ENCODE results near the gene KRTAP5-9. TPM values are rescaled to one million over a fixed set of nuclear protein-coding genes. Genes with fewer than 3 reads are reported as not detected.
"Not testable (repeated sequence)": the region's sequence is repeated elsewhere in the genome, so short reads cannot be mapped to it uniquely, and the experiment has no call there.

The KRTAP5-9 gene
- total RNA-seq, 2 experiments from 2014 or later, result 0.27 TPM; not detected in 1

DNA sequence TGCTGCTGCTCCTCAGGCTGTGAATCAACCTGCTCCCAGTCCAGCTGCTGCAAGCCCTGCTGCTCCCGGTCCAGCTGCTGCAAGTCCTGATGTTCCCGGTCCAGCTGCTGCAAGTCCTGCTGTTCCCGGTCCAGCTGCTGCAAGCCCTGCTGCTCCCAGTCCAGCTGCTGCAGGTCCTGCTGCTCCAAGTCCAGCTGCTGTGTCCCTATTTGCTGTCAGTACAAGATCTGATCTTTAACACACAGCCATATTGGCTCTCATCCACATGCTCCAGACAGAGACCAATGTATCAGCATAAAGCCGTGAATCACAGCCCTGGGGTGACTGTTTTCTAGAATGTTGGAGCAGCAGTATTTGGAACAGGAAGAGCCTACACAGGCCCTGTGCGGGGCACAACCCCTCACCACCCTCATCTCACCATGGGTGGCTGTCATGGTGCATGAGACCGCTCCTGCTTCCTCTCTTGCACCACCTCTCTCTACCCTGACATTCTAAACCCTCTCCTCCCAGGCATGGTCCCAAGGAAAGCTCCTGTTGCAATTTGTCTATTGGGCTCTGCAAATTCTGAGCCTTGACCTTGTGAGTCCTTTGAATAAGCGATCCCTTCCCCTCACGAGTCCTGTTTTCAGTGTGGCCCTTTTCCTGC is 20.6 kb downstream of the KRTAP5-9 start:
- Mint-ChIP-seq H3K36me3 (no peaks in the 10 kb centered on the region), H3K4me3 (no peak overlapping the region), H3K4me1 (ENCODE audit: low read depth) (no peaks in the 10 kb centered on the region), H3K9me3 (no peaks in the 10 kb centered on the region), H3K27ac (no peak overlapping the region), H3K27me3 (peaks cover 21% of the 10 kb centered on the region)
- no peak for DNase-seq
- intact Hi-C loops (cut with micrococcal nuclease), result no loop called here
- POLR2A ChIA-PET, result no interaction called here
- CTCF ChIA-PET, result no interaction called here

DNA sequence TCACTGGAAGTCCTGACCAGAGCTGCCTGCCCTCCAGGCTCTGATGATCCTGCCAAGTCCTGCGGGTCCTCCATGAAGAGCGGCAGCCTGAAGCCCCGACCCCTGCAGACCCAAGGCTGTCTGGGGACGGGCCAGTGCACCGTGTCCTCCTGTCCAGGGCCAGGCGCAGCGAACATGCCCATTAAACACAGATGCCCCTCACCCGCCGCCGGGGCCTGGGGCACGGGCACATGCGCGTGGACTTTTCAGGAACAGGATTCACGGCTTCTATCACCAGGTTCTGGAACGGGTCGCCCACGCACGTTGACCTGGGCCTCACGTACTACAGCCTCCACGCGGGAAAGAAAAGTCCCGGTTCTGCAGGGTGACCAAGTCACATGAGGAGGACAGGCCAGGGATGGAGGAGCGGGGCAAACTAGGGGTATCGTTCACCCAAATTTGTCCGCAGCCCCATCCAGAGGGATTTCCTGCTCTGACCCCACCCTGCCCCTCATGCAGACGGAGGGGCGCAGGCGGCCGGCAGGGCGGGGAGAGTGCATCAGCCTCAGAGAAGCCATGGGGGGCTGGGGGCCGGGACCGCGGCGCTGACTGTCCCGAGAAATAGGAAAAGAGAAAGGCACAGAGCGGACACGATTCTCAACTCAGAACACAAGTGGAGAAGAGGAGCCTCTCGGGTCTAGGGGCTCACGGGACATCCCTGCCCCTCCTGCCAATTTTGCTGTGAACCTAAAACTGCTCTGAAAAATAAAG is 23.1 kb downstream of the KRTAP5-9 start:
- intact Hi-C loops (cut with micrococcal nuclease); H3K4me1 Mint-ChIP-seq (ENCODE audit: low read depth); H3K9me3 Mint-ChIP-seq; CTCF ChIA-PET; H3K27ac Mint-ChIP-seq; DNase-seq; H3K27me3 Mint-ChIP-seq; H3K36me3 Mint-ChIP-seq; H3K4me3 Mint-ChIP-seq; POLR2A ChIA-PET: not testable (repeated sequence)

DNA sequence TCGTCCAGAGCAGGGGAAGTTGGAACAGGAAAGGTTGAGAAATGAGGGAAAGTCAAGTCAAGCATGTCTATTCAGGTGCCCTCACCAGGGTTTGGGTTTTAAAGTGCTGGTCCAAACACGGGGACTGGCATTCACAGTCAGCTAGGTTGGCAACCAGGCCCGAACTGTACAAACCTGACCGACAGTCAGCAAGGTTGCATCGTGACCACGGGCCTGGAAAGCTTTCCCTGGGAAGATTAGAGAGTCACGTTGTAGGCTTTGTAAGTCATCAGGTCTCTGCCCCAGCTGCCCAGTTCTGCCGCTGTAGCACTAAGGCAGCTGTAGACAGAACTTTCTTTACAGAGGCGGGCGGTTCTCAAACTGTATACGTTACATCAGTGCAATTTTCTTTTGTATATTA is 24.6 kb downstream of the KRTAP5-9 start:
- Mint-ChIP-seq H3K4me3 (no peak overlapping the region), H3K27ac (no peak overlapping the region), H3K9me3 (no peaks in the 10 kb centered on the region), H3K36me3 (no peaks in the 10 kb centered on the region), H3K27me3 (peaks cover 5% of the 10 kb centered on the region), H3K4me1 (ENCODE audit: low read depth) (no peaks in the 10 kb centered on the region)
- no peak for DNase-seq
- ChIA-PET CTCF (no interaction called here), POLR2A (no interaction called here)
- intact Hi-C loops (cut with micrococcal nuclease), result no loop called here

DNA sequence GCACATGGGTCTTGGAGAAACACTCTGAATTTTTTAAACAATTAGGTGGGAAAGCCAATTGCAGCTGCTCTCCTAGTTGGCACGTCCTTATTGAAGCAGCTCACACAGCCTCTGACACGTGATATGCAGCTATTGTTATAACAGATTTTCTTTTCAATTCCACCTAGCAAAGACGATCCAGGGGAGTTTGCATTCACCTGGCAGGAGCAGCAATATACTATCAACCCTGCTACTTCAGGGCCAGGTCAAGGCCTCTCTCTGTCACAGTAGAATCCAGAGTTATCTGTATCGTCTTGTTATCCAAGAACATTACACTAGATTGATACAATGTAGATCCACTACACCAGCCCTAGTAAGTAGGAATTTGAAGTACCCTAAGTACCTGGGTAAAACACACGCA is 26.2 kb downstream of the KRTAP5-9 start:
- H3K27me3 Mint-ChIP-seq, result peaks cover 5% of the 10 kb centered on the region
- no peaks in the 10 kb centered on the region for H3K4me1 Mint-ChIP-seq (ENCODE audit: low read depth)
- intact Hi-C loops (cut with micrococcal nuclease), result no loop called here
- no peak overlapping the region for H3K4me3 Mint-ChIP-seq
- POLR2A ChIA-PET, result no interaction called here
- no peak overlapping the region for H3K27ac Mint-ChIP-seq
- no peaks in the 10 kb centered on the region for H3K36me3 Mint-ChIP-seq
- CTCF ChIA-PET, result interaction anchor here (0.9 kb wide), 1 partner anchor 15 kb away, joined by 6 read pairs; no protein-coding TSS in a partner anchor
- DNase-seq, result no peak
- H3K9me3 Mint-ChIP-seq, result no peaks in the 10 kb centered on the region

DNA sequence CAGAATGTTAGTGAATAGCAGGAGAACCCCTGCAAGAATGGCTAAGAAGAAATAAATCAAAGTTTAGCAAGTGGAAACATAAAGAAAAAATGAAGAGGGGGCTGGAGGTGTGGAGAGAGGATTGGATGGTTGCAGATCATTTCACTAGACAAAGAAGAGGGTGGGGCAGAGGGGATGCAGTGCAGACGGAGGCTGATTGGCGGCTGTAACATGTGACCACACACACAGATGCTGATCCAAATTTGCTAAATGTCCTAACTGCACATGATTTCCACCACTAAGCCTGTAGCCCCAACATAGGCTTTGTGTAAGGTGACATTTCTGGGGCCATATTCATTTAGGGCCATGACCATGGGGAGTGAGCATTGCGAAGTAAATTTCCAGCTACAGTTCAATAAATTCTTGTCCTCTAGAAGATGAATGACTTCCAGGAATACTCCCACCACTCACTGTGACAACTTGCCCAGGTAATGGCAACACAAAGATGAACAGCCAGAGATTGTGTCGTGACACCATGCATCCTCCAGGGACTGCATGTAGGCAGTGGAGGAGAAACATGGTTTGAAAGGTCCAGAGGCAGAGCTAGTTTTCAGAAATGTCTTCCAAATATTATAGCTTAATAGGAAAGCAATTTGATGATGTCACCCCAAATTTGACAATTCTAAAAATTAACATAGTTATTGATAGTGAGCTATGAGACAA is 27.7 kb downstream of the KRTAP5-9 start:
- DNase-seq, result no peak
- ChIA-PET POLR2A (no interaction called here), CTCF (interaction anchor here (0.8 kb wide), 1 partner anchor 47 kb away, joined by 5 read pairs; no protein-coding TSS in a partner anchor)
- intact Hi-C loops (cut with micrococcal nuclease), result no loop called here
- H3K4me1 Mint-ChIP-seq (ENCODE audit: low read depth), result peaks cover 2% of the 10 kb centered on the region
- no peaks in the 10 kb centered on the region for H3K9me3 Mint-ChIP-seq
- no peak overlapping the region for H3K27ac Mint-ChIP-seq
- peaks cover 2% of the 10 kb centered on the region for H3K27me3 Mint-ChIP-seq
- H3K4me3 Mint-ChIP-seq, result no peak overlapping the region
- H3K36me3 Mint-ChIP-seq, result no peaks in the 10 kb centered on the region

DNA sequence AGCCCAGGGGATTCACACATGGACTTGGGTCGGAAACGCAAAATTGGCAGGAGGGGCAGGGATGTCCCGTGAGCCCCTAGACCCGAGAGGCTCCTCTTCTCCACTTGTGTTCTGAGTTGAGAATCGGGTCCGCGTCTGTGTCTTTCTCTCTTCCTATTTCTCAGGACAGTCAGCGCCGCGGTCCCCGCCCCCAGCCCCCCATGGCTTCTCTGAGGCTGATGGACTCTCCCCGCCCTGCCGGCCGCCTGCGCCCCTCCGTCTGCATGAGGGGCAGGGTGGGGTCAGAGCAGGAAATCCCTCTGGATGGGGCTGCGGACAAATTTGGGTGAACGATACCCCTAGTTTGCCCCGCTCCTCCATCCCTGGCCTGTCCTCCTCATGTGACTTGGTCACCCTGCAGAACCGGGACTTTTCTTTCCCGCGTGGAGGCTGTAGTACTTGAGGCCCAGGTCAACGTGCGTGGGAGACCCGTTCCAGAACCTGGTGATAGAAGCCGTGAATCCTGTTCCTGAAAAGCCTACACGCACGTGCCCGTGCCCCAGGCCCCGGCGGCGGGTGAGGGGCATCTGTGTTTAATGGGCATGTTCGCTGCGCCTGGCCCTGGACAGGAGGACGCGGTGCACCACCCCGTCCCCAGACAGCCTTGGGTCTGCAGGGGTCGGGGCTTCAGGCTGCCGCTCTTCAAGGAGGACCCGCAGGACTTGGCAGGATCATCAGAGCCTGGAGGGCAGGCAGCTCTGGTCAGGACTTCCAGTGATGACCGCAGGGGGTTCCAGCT is 28.7 kb downstream of the KRTAP5-9 start:
- H3K4me1 Mint-ChIP-seq (ENCODE audit: low read depth); POLR2A ChIA-PET; H3K27ac Mint-ChIP-seq; H3K36me3 Mint-ChIP-seq; H3K4me3 Mint-ChIP-seq; H3K9me3 Mint-ChIP-seq; intact Hi-C loops (cut with micrococcal nuclease); CTCF ChIA-PET; DNase-seq: not testable (repeated sequence)
- H3K27me3 Mint-ChIP-seq, result peaks cover 12% of the 10 kb centered on the region

DNA sequence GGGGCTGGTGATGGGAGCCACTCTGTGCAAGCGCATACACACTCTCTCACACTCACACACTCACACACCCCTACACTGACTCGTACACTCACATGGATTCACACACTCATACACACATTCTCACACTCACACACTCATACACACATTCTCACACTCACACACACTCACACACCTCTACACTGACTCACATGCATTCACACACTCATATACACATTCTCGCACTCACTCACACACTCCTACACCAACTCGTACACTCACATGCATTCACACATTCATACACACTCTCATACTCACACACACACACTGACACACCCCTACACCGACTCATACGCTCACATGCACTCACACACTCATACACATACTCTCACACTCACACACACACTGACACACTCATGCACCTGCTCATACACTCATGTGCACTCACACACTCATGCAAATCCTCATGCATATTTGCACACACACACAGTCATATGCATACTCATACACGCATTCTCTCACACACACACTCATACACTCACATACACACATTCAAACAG is 29.3 kb downstream of the KRTAP5-9 start:
- H3K9me3 Mint-ChIP-seq, result no peaks in the 10 kb centered on the region
- no peak overlapping the region for H3K27ac Mint-ChIP-seq
- ChIA-PET POLR2A (no interaction called here), CTCF (no interaction called here)
- DNase-seq, result no peak
- H3K4me3 Mint-ChIP-seq, result no peak overlapping the region
- peaks cover 4% of the 10 kb centered on the region for H3K4me1 Mint-ChIP-seq (ENCODE audit: low read depth)
- peaks cover 14% of the 10 kb centered on the region for H3K27me3 Mint-ChIP-seq
- no peaks in the 10 kb centered on the region for H3K36me3 Mint-ChIP-seq
- intact Hi-C loops (cut with micrococcal nuclease), result no loop called here

DNA sequence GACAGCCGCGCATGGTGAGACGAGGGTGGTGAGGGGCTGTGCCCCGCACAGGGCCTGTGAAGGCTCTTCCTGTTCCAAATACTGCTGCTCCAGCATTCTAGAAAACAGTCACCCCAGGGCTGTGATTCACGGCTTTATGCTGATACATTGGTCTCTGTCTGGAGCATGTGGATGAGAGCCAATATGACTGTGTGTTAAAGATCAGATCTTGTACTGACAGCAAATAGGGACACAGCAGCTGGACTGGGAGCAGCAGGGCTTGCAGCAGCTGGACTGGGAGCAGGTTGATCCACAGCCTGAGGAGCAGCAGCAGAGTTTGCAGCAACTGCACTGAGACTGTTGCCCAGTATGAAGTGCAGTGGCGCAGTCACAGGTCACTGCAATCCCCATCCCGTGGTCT is 31.3 kb downstream of the KRTAP5-9 start:
- CTCF ChIA-PET, result interaction anchor here (1.0 to 1.2 kb wide), 3 partner anchors 10 to 153 kb away, joined by 3 to 6 read pairs (median 5); no protein-coding TSS in a partner anchor
- intact Hi-C loops (cut with micrococcal nuclease); DNase-seq; H3K36me3 Mint-ChIP-seq; H3K4me1 Mint-ChIP-seq (ENCODE audit: low read depth); H3K9me3 Mint-ChIP-seq; H3K4me3 Mint-ChIP-seq; H3K27ac Mint-ChIP-seq; POLR2A ChIA-PET: not testable (repeated sequence)
- H3K27me3 Mint-ChIP-seq, result peaks cover 21% of the 10 kb centered on the region

DNA sequence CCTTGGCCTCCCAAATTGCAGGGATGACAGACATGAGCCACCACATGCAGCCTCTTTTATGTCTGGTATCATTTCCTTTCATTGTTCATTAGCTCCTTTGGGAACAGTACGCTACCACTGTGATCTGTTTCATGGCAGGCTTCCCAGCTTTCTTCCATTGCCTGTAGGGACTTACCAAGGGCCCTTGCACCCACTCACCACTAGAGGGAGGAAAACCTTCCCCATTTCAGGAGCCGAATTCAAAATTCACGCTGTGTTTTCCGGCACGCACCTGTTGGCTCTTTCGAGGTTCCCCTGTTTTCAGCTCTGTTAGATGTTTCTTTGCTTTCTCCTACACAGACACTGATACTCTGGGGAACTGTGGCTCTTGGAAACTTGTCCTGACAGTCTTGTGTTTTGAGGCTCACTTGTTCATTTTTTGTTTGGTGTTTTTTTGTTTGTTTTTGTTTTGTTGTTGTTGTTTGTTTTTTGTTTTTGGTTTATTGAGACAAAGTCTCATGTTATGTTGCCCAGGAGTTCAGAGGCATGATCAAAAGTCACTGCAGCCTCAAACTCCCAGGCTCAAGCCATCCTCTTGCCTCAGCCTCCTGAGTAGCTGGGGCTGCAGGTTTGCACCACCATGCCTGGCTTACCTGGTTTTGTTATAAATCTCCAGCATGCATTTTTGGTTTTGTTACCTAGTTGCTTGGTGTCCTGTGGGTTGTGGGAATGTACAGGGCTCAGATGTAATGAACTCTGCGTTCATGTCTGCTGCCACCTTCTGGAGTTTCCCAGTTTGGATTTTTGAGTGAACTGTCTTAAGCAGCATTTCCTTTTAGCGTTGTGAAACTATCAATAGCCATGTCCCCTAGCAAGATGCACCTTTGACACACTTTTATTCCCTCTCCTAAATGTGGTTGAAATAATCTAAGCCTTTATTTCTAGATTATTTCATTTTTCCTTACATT is 32.1 kb downstream of the KRTAP5-9 start:
- no peaks in the 10 kb centered on the region for H3K36me3 Mint-ChIP-seq
- ChIA-PET CTCF (interaction anchor here (0.6 to 1.2 kb wide), 4 partner anchors 9 to 152 kb away, joined by 3 to 6 read pairs (median 4); no protein-coding TSS in a partner anchor), POLR2A (no interaction called here)
- intact Hi-C loops (cut with micrococcal nuclease), result no loop called here
- no peak overlapping the region for H3K27ac Mint-ChIP-seq
- peaks cover 4% of the 10 kb centered on the region for H3K4me1 Mint-ChIP-seq (ENCODE audit: low read depth)
- H3K9me3 Mint-ChIP-seq, result no peaks in the 10 kb centered on the region
- peak; percentile 31 for DNase-seq
- H3K4me3 Mint-ChIP-seq, result no peak overlapping the region
- peaks cover 24% of the 10 kb centered on the region for H3K27me3 Mint-ChIP-seq

DNA sequence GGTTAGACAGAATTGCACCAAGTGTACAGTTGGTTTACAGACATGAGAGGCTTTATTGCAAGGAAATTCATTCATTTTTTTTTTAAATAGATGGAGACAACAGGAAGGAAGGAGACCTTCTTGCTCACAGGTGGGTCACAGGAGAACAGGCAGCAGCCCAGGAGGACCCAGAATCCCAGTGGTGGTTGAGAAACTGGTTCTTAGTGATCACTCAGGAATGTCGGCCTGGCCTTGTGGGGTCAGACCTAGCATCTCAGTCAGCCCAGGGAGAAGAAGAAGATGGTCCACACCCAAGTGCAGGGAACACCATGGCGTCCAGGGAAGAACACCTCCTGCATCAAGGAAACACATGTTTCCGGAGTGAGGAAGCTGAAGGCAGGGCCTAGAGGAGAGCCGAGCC is 33.6 kb downstream of the KRTAP5-9 start:
- Mint-ChIP-seq H3K4me1 (ENCODE audit: low read depth) (peaks cover 4% of the 10 kb centered on the region), H3K36me3 (no peaks in the 10 kb centered on the region), H3K9me3 (no peaks in the 10 kb centered on the region), H3K4me3 (no peak overlapping the region), H3K27me3 (peaks cover 24% of the 10 kb centered on the region), H3K27ac (no peak overlapping the region)
- intact Hi-C loops (cut with micrococcal nuclease), result no loop called here
- no peak for DNase-seq
- ChIA-PET CTCF (no interaction called here), POLR2A (no interaction called here)

DNA sequence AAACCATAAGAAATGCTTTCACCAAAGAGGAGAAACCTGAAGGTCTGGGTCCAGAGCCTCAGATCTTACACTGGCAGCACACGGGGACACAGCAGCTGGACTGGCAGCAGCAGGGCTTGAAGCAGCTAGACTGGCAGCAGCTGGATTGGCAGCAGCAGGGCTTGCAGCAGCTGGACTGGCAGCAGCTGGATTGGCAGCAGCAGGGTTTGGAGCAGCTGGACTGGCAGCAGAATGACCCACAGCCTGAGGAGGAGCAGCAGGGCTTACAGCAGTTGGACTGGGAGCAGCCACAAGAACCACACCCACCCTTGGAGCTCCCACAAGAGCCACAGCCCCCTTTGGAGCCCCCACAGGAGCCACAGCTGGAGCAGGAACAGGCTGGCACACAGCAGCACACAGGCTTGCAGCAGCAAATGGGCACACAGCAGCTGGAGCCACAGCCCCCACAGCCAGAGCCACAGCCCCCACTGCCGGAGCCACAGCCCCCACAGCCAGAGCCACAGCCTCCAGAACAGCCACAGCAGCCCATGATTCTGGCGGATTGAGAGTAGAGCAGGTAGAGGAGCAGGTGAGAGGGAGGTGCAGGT is 34.2 kb downstream of the KRTAP5-9 start, which contains the start of gene KRTAP5-11:
TSS of gene KRTAP5-11 (minus strand) at position 567 of the 587 bp plus-strand sequence. CDS start at position 529, 38 bp downstream.
- intact Hi-C loops (cut with micrococcal nuclease), result no loop called here
- no peak within 1 kb of the TSS for H3K27ac Mint-ChIP-seq

More for the DNA sequence above, 34.2 kb downstream of the KRTAP5-9 start, which contains the start of gene KRTAP5-11:
- Mint-ChIP-seq H3K4me1 (ENCODE audit: low read depth) (peaks cover 4% of the 10 kb centered on the region), H3K36me3 (no peaks in the 10 kb centered on the region), H3K27me3 (peaks cover 24% of the 10 kb centered on the region), H3K9me3 (no peaks in the 10 kb centered on the region), H3K4me3 (no peak within 1 kb of the TSS)
- CTCF ChIA-PET, result no interaction called here
- DNase-seq, result no peak
- POLR2A ChIA-PET, result no interaction called here

Data from activated CD4-positive, alpha-beta memory T cell treated with anti-CD3 and anti-CD28 coated beads for 36 hours (primary cell).